ENCODE data around the gene RPL36. TPM values are rescaled to one million over a fixed set of nuclear protein-coding genes. Genes with fewer than 3 reads are reported as not detected.
"Not testable (repeated sequence)": the region's sequence is repeated elsewhere in the genome, so short reads cannot be mapped to it uniquely, and the experiment has no call there.

RPL36 gene
- total RNA-seq, 1 experiment from 2014 or later: 1,326 TPM

- DNase-seq (ENCODE audit: low spot score): no peak
Observed at GRCh38 chr19:5673752-5674151, 16.3 kb upstream of the RPL36 start.

GRCh38 chr19:5674714-5675113 lies 15.4 kb upstream of the RPL36 start:
- no peak for DNase-seq (ENCODE audit: low spot score)

- DNase-seq (ENCODE audit: low spot score): no peak
Observed at GRCh38 chr19:5676105-5676771, 13.9 kb upstream of the RPL36 start.

- DNase-seq (ENCODE audit: low spot score): no peak
Observed at GRCh38 chr19:5676772-5677105, 13.4 kb upstream of the RPL36 start.

GRCh38 chr19:5677136-5677535 lies 13.0 kb upstream of the RPL36 start:
- no peak for DNase-seq (ENCODE audit: low spot score)

- no peak for DNase-seq (ENCODE audit: low spot score)
Observed at GRCh38 chr19:5677580-5677979, 12.5 kb upstream of the RPL36 start.

GRCh38 chr19:5678071-5678718 lies 11.9 kb upstream of the RPL36 start:
- DNase-seq (ENCODE audit: low spot score): no peak

- DNase-seq (ENCODE audit: low spot score): no peak
Observed at GRCh38 chr19:5679289-5680083, 10.6 kb upstream of the RPL36 start.

- DNase-seq (ENCODE audit: low spot score): no peak
Observed at GRCh38 chr19:5680084-5680436, 10.0 kb upstream of the RPL36 start.

- peak; percentile 96 for DNase-seq (ENCODE audit: low spot score)
Observed at GRCh38 chr19:5680437-5681368, 9.4 kb upstream of the RPL36 start, which contains the start of the genes HSD11B1L and MICOS13. Gene HSD11B1L, plus strand, starts transcription at chr19:5681027. Its CDS starts 3,806 bp downstream, at chr19:5684833. Gene MICOS13, minus strand, starts transcription at chr19:5680516. Its CDS starts 30 bp downstream, at chr19:5680486.

GRCh38 chr19:5681391-5682106 lies 8.5 kb upstream of the RPL36 start:
- DNase-seq (ENCODE audit: low spot score): no peak

- DNase-seq (ENCODE audit: low spot score): no peak
Observed at GRCh38 chr19:5682107-5682482, 8.0 kb upstream of the RPL36 start.

GRCh38 chr19:5683177-5683886 lies 6.8 kb upstream of the RPL36 start:
- DNase-seq (ENCODE audit: low spot score): no peak

- DNase-seq (ENCODE audit: low spot score): no peak
Observed at GRCh38 chr19:5684694-5685430, 5.2 kb upstream of the RPL36 start.

GRCh38 chr19:5686326-5686646 lies 3.8 kb upstream of the RPL36 start:
- no peak for DNase-seq (ENCODE audit: low spot score)

- peak; percentile 92 for DNase-seq (ENCODE audit: low spot score)
Observed at GRCh38 chr19:5686647-5687359, 3.3 kb upstream of the RPL36 start.

- DNase-seq (ENCODE audit: low spot score): no peak
Observed at GRCh38 chr19:5687360-5688198, 2.5 kb upstream of the RPL36 start.

GRCh38 chr19:5688262-5688881 lies 1.7 kb upstream of the RPL36 start:
- DNase-seq (ENCODE audit: low spot score): not testable (repeated sequence)
